RKO (cell line): ENCODE data around the gene POLR1H.

Experiments used
- DNase-seq: peaks from one replicate; pipeline ENCODE4 v3.0.0-alpha.2; 2016; ENCODE audit warnings: low spot score

Gene POLR1H

GRCh38 chr6:30096829-30097228 is 35.8 kb downstream of the POLR1H start:
- DNase-seq: no peak

- no peak for DNase-seq
Observed at GRCh38 chr6:30097902-30098768, 37.1 kb downstream of the POLR1H start.

GRCh38 chr6:30100154-30100553 is 39.1 kb downstream of the POLR1H start:
- no peak for DNase-seq

GRCh38 chr6:30100585-30101443 is 39.7 kb downstream of the POLR1H start:
- DNase-seq: peak; percentile 49

- peak; percentile 94 for DNase-seq
Observed at GRCh38 chr6:30101444-30102413, 40.7 kb downstream of the POLR1H start.

- DNase-seq: peak; percentile 28
Observed at GRCh38 chr6:30102414-30102969, 41.4 kb downstream of the POLR1H start.

DNA sequence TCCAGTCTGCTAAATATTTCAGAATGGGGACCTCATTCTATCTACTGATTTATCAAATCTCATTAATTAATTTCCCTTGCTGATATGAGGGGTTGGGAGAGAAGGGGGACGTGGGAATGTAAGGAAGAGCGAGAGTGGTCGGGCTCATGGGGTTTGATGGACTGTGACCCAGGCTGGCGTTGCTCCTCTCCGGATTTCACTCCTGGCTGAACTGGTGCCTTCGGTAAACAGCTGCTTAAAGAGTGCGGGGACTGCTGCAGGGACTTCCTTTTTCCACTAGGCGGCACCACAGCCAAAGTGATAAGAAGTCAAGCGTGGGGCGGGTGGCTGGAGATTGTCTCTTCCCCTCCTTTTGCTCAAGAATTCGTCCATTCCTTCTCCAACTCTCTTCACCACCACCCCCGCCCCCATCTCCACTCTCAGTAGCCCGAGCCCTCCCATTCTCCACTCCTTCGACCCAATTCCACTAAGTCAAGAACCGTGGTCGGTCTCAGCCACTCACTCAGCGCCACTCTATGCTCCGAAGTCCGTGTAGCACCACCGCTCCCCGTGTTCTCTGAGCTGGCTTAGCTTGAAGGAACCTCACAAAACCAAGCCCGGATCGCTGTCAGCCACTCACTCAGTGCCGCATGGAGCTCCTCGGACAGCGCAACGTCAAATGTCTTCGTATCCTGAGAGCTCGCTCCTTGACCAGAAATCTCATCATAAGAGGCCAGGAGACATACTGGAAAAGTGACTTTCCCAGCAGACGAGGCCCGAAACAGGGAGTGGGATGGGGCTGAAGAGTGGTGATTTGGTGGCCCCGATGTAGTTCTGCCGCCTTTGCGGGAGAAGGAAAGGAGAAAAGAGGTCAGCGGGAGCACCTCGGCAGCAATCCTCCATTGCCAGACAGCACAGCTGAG is 42.2 kb downstream of the POLR1H start:
- peak; percentile 87 for DNase-seq

- no peak for DNase-seq
Observed at GRCh38 chr6:30103872-30104179, 42.8 kb downstream of the POLR1H start.

DNA sequence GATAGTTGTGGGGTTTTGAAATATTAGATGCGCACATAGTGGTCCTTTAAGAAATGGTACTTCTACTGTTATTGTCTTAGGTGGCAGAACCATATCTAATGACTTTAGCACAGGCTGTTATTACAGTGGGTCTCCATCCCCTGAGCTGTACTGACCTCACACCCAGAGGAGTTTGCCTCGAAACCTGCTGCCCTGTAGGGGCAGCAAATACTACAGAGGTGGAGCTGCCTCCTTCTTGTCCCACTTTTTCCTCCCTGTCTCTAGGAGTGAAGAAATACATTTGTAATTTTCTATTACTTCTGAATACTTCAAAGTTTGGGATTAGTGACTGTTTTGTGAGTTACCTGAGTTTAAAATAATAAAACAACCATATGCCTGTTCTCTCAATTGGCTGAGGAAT is 43.6 kb downstream of the POLR1H start:
- no peak for DNase-seq

DNA sequence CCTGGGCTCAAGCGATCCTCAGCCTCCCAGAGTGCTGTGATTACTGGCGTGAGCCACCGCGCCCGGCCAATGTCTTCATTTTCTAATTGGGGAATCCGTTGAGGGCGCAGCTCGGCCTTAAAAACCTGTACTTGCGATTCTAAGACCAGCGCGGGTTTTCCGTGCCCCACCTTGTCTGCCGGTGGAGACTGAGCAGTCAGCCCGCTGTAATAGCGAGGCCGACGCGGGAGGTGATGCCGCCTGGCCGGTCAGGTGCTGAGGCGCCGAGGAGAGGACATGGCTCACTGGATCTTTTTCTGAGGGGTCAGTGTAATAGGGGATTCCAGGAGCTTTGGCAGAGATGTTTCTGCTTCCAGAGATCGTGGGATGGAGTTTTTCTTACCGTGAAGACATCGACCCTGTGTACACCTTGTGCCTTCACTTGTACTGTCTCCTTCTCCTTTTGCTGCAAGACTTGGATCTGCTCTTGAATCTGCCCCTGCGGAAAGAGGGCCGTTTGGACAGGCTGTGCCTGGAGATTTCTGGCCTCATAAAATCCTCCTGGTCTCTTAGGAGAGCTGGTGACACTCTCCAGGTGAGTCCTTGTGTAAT is 50.3 kb downstream of the POLR1H start:
- DNase-seq: no peak

DNA sequence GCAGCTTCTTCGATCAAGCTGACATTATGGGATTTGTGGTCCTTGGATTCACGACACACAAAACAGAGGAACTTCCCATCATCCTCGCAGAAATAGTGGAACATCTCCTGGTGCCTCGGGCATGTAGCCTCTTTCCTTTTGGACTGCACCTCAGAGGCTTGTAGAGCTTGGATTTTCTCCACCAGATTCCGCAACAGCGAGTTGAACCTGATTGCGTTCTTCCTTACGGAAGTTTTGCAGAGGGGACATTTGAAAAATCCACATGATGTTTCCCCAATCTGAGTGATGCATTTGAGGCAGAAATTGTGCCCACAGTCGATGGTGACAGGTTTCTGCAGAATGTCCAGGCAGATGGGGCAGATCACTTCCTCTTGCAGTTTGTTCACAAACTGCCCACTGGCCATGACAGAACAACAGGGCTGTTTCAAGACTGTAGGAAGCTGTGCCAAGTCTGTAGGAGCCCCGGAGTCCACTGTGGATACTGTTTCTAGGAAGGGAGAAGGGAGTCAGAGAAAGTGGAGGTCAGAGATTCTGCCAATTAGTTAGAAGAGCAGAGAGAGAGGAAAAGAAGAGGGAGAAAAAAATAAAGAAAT is 51.4 kb downstream of the POLR1H start:
- no peak for DNase-seq

- no peak for DNase-seq
Observed at GRCh38 chr6:30113003-30113759, 52.1 kb downstream of the POLR1H start, which contains the start of gene TRIM31. Gene TRIM31, minus strand, starts transcription at chr6:30113090. Its CDS starts 285 bp downstream, at chr6:30112805.

GRCh38 chr6:30113841-30114240 is 52.8 kb downstream of the POLR1H start:
- DNase-seq: no peak
